ENCODE measurements around the gene GBA3.

- TF ChIP-seq, protein P1, sequence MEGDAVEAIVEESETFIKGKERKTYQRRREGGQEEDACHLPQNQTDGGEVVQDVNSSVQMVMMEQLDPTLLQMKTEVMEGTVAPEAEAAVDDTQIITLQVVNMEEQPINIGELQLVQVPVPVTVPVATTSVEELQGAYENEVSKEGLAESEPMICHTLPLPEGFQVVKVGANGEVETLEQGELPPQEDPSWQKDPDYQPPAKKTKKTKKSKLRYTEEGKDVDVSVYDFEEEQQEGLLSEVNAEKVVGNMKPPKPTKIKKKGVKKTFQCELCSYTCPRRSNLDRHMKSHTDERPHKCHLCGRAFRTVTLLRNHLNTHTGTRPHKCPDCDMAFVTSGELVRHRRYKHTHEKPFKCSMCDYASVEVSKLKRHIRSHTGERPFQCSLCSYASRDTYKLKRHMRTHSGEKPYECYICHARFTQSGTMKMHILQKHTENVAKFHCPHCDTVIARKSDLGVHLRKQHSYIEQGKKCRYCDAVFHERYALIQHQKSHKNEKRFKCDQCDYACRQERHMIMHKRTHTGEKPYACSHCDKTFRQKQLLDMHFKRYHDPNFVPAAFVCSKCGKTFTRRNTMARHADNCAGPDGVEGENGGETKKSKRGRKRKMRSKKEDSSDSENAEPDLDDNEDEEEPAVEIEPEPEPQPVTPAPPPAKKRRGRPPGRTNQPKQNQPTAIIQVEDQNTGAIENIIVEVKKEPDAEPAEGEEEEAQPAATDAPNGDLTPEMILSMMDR (IDR thresholded peaks at IDR 0.05), result no peak
- TF ChIP-seq EP300 (IDR thresholded peaks at IDR 0.05), result no peak
- no peak for TF ChIP-seq POLR2A (IDR thresholded peaks at IDR 0.05)
Observed at GRCh38 chr4:22680065-22680642, 12.6 kb upstream of the GBA3 start.
